ENCODE data around the gene ESRRG. TPM values are rescaled to one million over a fixed set of nuclear protein-coding genes. Genes with fewer than 3 reads are reported as not detected.

Gene ESRRG
- total RNA-seq, 1 donor from 2014 or later: not detected

GRCh38 chr1:216562383-216562782 lies 160.8 kb downstream of the ESRRG start:
- Histone ChIP-seq H3K4me3 (no peak overlapping the region), H3K4me1 (no peaks in the 10 kb centered on the region), H3K27ac (no peak overlapping the region), H3K27me3 (no peaks in the 10 kb centered on the region), H3K36me3 (no peaks in the 10 kb centered on the region), H3K9me3 (no peaks in the 10 kb centered on the region)
- no peak for DNase-seq (ENCODE audit: low spot score in 2 of 2)
- intact Hi-C loops (cut with DNase I): no loop called here
- TF ChIP-seq, protein P1, sequence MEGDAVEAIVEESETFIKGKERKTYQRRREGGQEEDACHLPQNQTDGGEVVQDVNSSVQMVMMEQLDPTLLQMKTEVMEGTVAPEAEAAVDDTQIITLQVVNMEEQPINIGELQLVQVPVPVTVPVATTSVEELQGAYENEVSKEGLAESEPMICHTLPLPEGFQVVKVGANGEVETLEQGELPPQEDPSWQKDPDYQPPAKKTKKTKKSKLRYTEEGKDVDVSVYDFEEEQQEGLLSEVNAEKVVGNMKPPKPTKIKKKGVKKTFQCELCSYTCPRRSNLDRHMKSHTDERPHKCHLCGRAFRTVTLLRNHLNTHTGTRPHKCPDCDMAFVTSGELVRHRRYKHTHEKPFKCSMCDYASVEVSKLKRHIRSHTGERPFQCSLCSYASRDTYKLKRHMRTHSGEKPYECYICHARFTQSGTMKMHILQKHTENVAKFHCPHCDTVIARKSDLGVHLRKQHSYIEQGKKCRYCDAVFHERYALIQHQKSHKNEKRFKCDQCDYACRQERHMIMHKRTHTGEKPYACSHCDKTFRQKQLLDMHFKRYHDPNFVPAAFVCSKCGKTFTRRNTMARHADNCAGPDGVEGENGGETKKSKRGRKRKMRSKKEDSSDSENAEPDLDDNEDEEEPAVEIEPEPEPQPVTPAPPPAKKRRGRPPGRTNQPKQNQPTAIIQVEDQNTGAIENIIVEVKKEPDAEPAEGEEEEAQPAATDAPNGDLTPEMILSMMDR (IDR thresholded peaks at IDR 0.05): no peak

- Histone ChIP-seq H3K36me3 (no peaks in the 10 kb centered on the region), H3K9me3 (no peaks in the 10 kb centered on the region), H3K27ac (no peak overlapping the region), H3K4me1 (no peaks in the 10 kb centered on the region), H3K27me3 (no peaks in the 10 kb centered on the region), H3K4me3 (no peak overlapping the region)
- TF ChIP-seq, protein P1 (IDR thresholded peaks at IDR 0.05): no peak
- intact Hi-C loops (cut with DNase I): no loop called here
- no peak for DNase-seq (ENCODE audit: low spot score in 2 of 2)
Observed at GRCh38 chr1:216560527-216560926, 162.7 kb downstream of the ESRRG start.

- TF ChIP-seq, protein P1 (IDR thresholded peaks at IDR 0.05): no peak
- H3K27me3 ChIP-seq: no peaks in the 10 kb centered on the region
- no peaks in the 10 kb centered on the region for H3K36me3 ChIP-seq
- no peak overlapping the region for H3K27ac ChIP-seq
- no peaks in the 10 kb centered on the region for H3K9me3 ChIP-seq
- no peak for DNase-seq (ENCODE audit: low spot score in 2 of 2)
- intact Hi-C loops (cut with DNase I): no loop called here
- H3K4me3 ChIP-seq: no peak overlapping the region
- H3K4me1 ChIP-seq: no peaks in the 10 kb centered on the region
Observed at GRCh38 chr1:216559359-216559758, 163.9 kb downstream of the ESRRG start.

- Histone ChIP-seq H3K27ac (no peak overlapping the region), H3K4me3 (no peak overlapping the region), H3K27me3 (no peaks in the 10 kb centered on the region), H3K4me1 (no peaks in the 10 kb centered on the region), H3K9me3 (no peaks in the 10 kb centered on the region), H3K36me3 (no peaks in the 10 kb centered on the region)
- DNase-seq (ENCODE audit: low spot score in 2 of 2): no peak
- TF ChIP-seq, protein P1 (IDR thresholded peaks at IDR 0.05): no peak
- intact Hi-C loops (cut with DNase I): no loop called here
Observed at GRCh38 chr1:216555653-216556052, 167.6 kb downstream of the ESRRG start.

- H3K4me1 ChIP-seq: no peaks in the 10 kb centered on the region
- no peaks in the 10 kb centered on the region for H3K27me3 ChIP-seq
- DNase-seq (ENCODE audit: low spot score in 2 of 2): no peak
- no peaks in the 10 kb centered on the region for H3K9me3 ChIP-seq
- intact Hi-C loops (cut with DNase I): no loop called here
- H3K27ac ChIP-seq: no peak overlapping the region
- no peaks in the 10 kb centered on the region for H3K36me3 ChIP-seq
- TF ChIP-seq, protein P1 (IDR thresholded peaks at IDR 0.05): no peak
- H3K4me3 ChIP-seq: no peak overlapping the region
Observed at GRCh38 chr1:216554934-216555333, 168.3 kb downstream of the ESRRG start.

DNA sequence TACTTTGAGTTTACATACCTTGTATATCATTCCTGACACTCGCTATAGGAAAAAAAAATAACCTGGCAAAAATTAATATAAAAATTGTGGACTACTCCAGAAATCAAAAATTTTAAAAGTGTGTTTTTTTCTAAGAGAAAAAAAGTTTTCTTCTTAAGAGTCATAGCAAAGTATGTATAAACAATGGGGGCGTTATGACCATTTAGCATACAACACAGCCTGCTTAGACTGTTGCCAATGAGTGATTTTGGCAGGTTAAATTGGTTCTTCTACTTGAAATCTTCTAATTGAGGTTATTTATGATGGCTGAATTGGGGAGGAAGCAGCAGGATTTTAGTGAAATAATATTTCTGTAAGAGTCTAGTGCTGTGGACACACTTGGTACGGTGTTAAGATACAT lies 169.5 kb downstream of the ESRRG start:
- TF ChIP-seq, protein P1 (IDR thresholded peaks at IDR 0.05): no peak

More for the DNA sequence above, 169.5 kb downstream of the ESRRG start:
- Histone ChIP-seq H3K27me3 (no peaks in the 10 kb centered on the region), H3K9me3 (no peaks in the 10 kb centered on the region), H3K4me1 (no peaks in the 10 kb centered on the region), H3K4me3 (no peak overlapping the region), H3K36me3 (no peaks in the 10 kb centered on the region), H3K27ac (no peak overlapping the region)
- DNase-seq (ENCODE audit: low spot score in 2 of 2): no peak
- intact Hi-C loops (cut with DNase I): no loop called here
